Measurements from ENCODE around the gene CACNA2D4.

Gene CACNA2D4

GRCh38 chr12:1869145-1869544 lies 49.3 kb downstream of the CACNA2D4 start:
- no peaks in the 10 kb centered on the region for H3K9me2 ChIP-seq (replicated peaks; ENCODE audit: insufficient read depth, low read length)
- H3K4me2 ChIP-seq (ENCODE audit: low read depth, low read length), result no peak overlapping the region
- H3K9ac ChIP-seq (ENCODE audit: low read length), result no peak overlapping the region
- no peak overlapping the region for H2AFZ ChIP-seq (ENCODE audit: low read length)
- H3F3A ChIP-seq (ENCODE audit: insufficient read depth, low read length), result no peaks in the 10 kb centered on the region
- no peak overlapping the region for H3K27ac ChIP-seq (ENCODE audit: low read length)
- no peak overlapping the region for H3K4me3 ChIP-seq (ENCODE audit: low read length)
- no peaks in the 10 kb centered on the region for H3K36me3 ChIP-seq (replicated peaks; ENCODE audit: insufficient read depth, low read length)
- TF ChIP-seq EZH2phosphoT487 (IDR thresholded peaks at IDR 0.05; ENCODE audit: low read length), result no peak
- no peak for TF ChIP-seq EZH2 (optimal IDR thresholded peaks at IDR 0.05; ENCODE audit: low read depth, low read length)
- no peak for TF ChIP-seq CTCF (IDR thresholded peaks at IDR 0.05; ENCODE audit: low read length)
- H3K4me1 ChIP-seq (ENCODE audit: low read length), result no peaks in the 10 kb centered on the region
- H3K27me3 ChIP-seq (replicated peaks; ENCODE audit: insufficient read depth, low read length), result no peaks in the 10 kb centered on the region
- H4K20me1 ChIP-seq (ENCODE audit: insufficient read depth, low read length), result no peaks in the 10 kb centered on the region
- no peak for DNase-seq
- H3K79me2 ChIP-seq (ENCODE audit: low read length), result no peaks in the 10 kb centered on the region
- H3K9me3 ChIP-seq (replicated peaks; ENCODE audit: insufficient read depth, low read length), result no peaks in the 10 kb centered on the region

GRCh38 chr12:1865284-1865866 lies 53.1 kb downstream of the CACNA2D4 start:
- Histone ChIP-seq H3F3A (ENCODE audit: insufficient read depth, low read length) (no peaks in the 10 kb centered on the region), H2AFZ (ENCODE audit: low read length) (no peak overlapping the region), H3K27ac (ENCODE audit: low read length) (no peak overlapping the region), H3K9me2 (replicated peaks; ENCODE audit: insufficient read depth, low read length) (no peaks in the 10 kb centered on the region), H4K20me1 (ENCODE audit: insufficient read depth, low read length) (no peaks in the 10 kb centered on the region), H3K36me3 (replicated peaks; ENCODE audit: insufficient read depth, low read length) (no peaks in the 10 kb centered on the region), H3K79me2 (ENCODE audit: low read length) (no peaks in the 10 kb centered on the region), H3K4me3 (ENCODE audit: low read length) (no peak overlapping the region), H3K27me3 (replicated peaks; ENCODE audit: insufficient read depth, low read length) (no peaks in the 10 kb centered on the region), H3K4me1 (ENCODE audit: low read length) (no peaks in the 10 kb centered on the region), H3K9me3 (replicated peaks; ENCODE audit: insufficient read depth, low read length) (no peaks in the 10 kb centered on the region), H3K9ac (ENCODE audit: low read length) (no peak overlapping the region), H3K4me2 (ENCODE audit: low read depth, low read length) (no peak overlapping the region)
- TF ChIP-seq EZH2phosphoT487 (IDR thresholded peaks at IDR 0.05; ENCODE audit: low read length) (no peak), CTCF (IDR thresholded peaks at IDR 0.05; ENCODE audit: low read length) (no peak), EZH2 (optimal IDR thresholded peaks at IDR 0.05; ENCODE audit: low read depth, low read length) (no peak)
- DNase-seq, result no peak

GRCh38 chr12:1864867-1865266 lies 53.6 kb downstream of the CACNA2D4 start:
- H3K4me3 ChIP-seq (ENCODE audit: low read length), result no peak overlapping the region
- no peaks in the 10 kb centered on the region for H3F3A ChIP-seq (ENCODE audit: insufficient read depth, low read length)
- no peak overlapping the region for H2AFZ ChIP-seq (ENCODE audit: low read length)
- H3K4me2 ChIP-seq (ENCODE audit: low read depth, low read length), result no peak overlapping the region
- no peaks in the 10 kb centered on the region for H3K27me3 ChIP-seq (replicated peaks; ENCODE audit: insufficient read depth, low read length)
- H4K20me1 ChIP-seq (ENCODE audit: insufficient read depth, low read length), result no peaks in the 10 kb centered on the region
- no peak for DNase-seq
- no peaks in the 10 kb centered on the region for H3K36me3 ChIP-seq (replicated peaks; ENCODE audit: insufficient read depth, low read length)
- no peaks in the 10 kb centered on the region for H3K9me3 ChIP-seq (replicated peaks; ENCODE audit: insufficient read depth, low read length)
- TF ChIP-seq EZH2 (optimal IDR thresholded peaks at IDR 0.05; ENCODE audit: low read depth, low read length), result no peak
- TF ChIP-seq CTCF (IDR thresholded peaks at IDR 0.05; ENCODE audit: low read length), result no peak
- no peaks in the 10 kb centered on the region for H3K4me1 ChIP-seq (ENCODE audit: low read length)
- no peak overlapping the region for H3K27ac ChIP-seq (ENCODE audit: low read length)
- H3K79me2 ChIP-seq (ENCODE audit: low read length), result no peaks in the 10 kb centered on the region
- no peaks in the 10 kb centered on the region for H3K9me2 ChIP-seq (replicated peaks; ENCODE audit: insufficient read depth, low read length)
- H3K9ac ChIP-seq (ENCODE audit: low read length), result no peak overlapping the region
